HG03575 (cell line): ENCODE results near the gene FDX2.

ENCODE experiments used
- ATAC-seq: cut with Tn5 transposase; IDR thresholded peaks from one replicate; pipeline ENCODE4 v1.9.1; 2021; ENCODE audit not compliant: unreplicated experiment, insufficient number of reproducible peaks, low FRiP score; ENCODE audit errors: extremely low read depth

The FDX2 gene

DNA sequence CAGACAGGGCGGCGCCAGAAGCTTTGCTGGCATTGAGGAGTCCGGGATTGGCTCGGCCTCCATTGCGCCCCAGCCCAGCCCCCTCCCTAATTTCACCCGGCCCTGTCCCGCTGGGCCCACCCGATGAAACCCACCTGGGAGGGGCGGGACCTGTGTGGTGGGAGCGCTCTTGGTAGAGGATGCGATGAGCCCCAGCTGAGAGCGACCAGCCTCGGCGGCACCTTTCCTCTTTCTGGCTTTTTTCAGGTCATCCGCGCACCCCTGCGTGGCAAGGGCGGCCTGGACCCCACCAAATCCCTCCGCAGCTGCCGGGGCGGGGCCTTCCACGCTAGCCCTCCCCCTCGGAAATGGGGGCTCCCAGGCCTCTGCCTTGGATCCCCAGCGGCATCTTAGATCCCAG, 6.4 kb downstream of the FDX2 start, which contains the start of gene ZGLP1:
Gene ZGLP1 (minus strand): TSS at position 393 of the 400 bp plus-strand sequence.
- ATAC-seq: no peak

DNA sequence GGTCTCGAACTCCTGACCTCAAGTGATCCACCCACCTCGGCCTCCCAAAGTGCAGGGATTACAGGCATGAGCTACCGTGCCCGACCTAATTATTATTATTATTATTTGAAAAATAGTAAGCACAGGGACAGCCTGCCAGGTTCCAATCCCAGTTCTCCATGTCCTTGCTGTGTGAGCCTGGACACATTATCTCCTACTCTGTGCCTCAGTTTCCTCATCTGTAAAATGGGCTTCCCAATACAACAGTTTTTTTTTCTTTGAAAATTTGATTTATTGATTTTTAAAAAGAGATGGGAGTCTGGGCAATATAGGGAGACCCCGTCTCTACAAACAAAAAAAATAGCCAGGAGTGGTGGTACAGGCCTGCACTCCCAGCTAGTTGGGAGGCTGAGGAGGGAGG, 9.5 kb downstream of the FDX2 start:
- no peak for ATAC-seq

DNA sequence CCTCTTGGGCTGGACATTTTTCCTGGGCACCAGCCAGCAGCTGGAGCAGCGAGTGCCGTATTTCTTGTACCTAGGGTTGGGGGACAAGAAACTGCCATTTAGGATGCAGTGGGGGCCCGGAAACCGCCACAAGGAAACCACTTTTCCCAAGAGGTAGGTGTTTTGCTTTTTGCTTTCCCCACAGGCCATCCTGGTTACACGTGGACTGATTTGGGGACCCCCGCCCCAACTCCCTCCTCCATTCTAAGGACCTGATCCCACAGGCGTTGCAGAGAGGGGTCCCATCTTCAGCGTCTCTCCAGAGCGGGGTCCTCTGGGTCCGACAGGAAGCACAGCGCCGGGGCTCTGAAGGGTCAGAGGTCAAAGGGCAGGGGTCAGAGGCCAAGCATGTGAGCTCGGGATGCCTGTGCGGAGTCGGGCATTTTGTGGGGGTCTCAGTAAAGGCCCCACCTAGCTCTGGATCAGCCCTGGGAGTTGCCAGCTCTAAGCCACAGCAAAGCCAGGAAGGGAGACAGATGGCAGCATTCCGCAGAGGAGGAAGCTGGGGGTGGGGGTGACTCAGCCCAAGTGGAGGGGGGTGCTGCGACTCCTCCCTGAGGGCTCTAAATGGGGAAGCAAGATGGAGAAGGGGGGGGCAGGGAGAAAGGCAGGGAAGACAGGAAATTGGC, 10.5 kb downstream of the FDX2 start:
- ATAC-seq: no peak

DNA sequence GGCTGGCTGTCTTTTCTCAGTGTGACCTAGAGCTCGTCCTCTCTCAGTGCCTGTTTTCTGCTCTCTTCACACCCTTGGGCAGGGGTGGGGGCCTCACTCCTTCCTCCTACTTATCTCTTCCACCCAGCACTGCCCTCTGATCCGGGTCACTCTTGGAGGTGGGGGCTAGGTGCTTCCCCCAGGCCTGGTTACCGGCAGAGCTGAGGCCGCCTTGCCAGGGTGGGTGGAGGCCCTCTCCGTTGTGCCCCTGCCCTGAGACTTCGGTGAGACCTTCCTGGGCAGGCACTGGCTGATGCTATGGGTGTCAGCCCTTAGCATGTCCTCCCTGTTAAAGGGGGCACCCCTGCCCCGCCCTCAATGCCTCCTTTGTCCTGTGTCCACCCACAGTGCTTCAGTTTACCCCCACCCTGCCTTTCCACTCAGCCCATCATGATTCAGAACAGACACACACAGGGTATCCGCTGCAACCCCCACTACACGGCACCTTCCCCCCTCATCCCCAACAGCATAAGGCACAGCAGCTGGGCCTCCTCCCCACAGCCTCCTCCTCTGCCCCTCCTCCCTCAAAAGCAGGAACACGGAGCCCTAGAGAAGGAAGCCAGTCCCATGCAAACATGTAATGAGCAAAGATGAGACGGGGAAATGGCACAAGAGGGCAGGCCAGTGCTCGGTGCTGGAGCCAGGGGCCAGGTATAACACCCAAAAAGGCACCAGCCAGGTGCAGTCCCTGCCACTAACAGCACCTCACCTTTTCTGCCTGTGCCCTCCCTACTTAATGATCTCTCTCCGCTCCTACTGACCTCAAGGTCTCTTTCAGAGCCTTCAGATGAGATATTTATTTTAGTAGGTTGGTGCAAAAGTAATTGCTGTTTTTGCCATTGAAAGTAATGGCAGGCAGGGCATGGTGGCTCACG, 16.0 kb downstream of the FDX2 start:
- no peak for ATAC-seq

DNA sequence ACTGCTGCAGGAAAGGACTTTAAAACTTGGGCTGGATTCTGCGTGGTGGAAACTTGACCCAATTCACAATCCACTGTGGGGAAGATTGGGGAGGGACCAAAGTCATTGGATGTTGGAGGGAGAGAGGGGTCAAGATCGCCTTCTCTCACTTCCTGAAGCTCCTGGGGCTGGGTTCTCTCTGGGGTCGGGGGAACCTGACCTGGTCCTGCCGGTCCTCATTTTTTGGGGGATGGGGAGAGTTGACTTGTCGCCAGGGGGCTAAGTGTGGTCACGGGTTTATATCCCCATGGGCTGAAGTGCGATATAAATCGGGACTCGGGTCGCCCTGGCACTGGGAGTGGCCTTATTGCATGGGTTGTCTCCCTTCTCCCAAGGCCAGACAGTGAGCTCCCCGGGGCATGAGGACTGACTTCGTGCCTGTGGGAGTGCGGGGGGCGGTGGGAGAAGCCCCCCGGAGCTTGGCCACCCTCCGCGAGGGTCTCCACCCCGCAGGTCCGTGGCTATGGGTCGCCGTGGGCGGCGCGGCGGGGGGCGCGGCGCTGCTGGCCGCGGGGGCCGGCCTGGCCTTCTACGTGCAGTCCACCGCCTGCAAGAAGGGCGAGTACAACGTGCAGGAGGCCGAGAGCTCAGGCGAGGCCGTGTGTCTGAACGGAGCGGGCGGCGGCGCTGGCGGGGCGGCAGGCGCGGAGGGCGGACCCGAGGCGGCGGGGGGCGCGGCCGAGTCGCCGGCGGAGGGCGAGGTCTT, 19.8 kb downstream of the FDX2 start:
- ATAC-seq: no peak

DNA sequence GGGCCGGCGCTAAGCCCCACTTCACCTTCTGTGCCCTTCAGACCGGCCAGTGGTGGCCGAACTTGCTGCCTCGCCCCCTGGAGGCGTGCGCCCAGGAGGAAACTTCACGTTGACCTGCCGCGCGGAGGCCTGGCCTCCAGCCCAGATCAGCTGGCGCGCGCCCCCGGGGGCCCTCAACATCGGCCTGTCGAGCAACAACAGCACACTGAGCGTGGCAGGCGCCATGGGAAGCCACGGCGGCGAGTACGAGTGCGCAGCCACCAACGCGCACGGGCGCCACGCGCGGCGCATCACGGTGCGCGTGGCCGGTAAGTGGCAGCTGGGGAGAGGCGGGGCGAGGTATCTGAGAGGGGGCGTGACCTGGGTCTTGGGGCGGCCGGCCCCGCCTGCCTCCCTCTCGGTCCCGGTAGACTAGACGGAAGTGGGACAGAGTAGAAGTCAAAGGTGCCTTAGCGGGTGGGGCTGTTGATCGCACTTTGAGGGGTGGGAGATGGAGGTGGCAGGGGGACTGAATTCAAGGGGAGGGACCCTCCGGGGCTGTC, 20.4 kb downstream of the FDX2 start:
- ATAC-seq: no peak

DNA sequence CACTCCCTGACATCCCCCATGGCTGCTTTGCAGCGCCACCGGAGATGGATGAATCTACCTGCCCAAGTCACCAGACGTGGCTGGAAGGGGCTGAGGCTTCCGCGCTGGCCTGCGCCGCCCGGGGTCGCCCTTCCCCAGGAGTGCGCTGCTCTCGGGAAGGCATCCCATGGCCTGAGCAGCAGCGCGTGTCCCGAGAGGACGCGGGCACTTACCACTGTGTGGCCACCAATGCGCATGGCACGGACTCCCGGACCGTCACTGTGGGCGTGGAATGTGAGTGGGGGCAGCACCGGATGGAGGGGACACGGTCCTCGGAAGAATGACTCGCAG, 21.5 kb downstream of the FDX2 start:
- ATAC-seq: no peak

DNA sequence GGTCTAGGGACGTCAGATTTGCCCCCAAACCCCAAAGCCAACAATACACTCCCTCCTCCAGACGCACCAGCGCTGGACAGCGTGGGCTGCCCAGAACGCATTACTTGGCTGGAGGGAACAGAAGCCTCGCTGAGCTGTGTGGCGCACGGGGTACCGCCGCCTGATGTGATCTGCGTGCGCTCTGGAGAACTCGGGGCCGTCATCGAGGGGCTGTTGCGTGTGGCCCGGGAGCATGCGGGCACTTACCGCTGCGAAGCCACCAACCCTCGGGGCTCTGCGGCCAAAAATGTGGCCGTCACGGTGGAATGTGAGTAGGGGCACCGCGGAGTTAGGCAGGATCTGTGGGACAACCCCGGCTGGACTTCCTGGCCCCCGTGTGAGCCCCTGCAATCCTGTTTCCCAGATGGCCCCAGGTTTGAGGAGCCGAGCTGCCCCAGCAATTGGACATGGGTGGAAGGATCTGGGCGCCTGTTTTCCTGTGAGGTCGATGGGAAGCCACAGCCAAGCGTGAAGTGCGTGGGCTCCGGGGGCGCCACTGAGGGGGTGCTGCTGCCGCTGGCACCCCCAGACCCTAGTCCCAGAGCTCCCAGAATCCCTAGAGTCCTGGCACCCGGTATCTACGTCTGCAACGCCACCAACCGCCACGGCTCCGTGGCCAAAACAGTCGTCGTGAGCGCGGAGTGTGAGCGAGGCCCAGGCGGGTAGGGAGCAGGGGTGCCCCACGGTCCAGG, 22.0 kb downstream of the FDX2 start:
- no peak for ATAC-seq

DNA sequence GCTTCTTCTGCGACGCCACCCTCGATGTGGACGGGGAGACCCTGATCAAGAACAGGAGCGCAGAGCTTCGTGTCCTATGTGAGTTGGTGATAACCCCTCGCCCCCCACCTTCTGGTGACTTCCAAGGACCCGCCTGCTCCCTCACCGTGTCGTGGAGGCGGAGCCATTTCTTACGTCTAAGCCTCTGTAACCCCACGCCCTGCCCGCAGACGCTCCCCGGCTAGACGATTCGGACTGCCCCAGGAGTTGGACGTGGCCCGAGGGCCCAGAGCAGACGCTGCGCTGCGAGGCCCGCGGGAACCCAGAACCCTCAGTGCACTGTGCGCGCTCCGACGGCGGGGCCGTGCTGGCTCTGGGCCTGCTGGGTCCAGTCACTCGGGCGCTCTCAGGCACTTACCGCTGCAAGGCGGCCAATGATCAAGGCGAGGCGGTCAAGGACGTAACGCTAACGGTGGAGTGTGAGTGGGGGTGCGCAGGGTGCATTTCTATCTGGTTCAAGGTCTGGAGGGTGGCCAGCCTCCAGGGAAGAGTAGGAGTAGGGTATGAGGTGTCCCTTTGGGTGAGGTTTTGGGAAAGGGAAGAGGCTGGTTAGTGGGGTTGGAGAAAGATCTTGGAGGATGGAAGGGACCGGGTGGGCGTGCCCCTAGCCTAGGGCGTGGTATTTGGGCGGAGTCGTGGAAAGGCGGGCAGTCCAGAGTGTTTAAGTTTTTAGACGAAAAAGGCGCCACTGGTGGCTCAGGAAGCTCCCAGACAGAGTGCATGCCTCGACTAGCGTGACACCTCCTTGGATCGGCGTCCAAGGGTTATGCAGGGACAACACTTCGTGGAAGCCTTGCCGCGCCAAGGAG, 22.8 kb downstream of the FDX2 start:
- ATAC-seq: no peak

DNA sequence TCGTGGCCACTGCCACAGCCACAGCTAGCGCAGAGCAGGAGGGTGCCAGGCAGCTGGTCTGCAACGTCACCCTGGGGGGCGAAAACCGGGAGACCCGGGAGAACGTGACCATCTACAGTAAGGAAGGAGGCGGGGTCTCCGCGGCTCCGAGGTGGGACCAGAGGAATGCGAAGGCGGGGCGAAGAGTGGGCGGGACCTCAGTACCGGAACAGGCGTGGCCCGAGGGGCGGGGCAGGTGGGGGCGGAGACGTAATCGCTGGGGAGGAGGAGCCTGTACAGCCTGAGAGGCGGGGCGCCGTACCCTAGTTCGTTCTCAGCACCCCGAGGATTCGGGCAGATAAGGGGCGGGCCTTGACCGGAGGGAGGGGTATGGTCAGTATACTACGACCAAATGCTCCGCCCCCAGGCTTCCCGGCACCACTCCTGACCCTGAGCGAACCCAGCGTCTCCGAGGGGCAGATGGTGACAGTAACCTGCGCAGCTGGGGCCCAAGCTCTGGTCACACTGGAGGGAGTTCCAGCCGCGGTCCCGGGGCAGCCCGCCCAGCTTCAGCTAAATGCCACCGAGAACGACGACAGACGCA, 23.5 kb downstream of the FDX2 start:
- ATAC-seq: no peak

DNA sequence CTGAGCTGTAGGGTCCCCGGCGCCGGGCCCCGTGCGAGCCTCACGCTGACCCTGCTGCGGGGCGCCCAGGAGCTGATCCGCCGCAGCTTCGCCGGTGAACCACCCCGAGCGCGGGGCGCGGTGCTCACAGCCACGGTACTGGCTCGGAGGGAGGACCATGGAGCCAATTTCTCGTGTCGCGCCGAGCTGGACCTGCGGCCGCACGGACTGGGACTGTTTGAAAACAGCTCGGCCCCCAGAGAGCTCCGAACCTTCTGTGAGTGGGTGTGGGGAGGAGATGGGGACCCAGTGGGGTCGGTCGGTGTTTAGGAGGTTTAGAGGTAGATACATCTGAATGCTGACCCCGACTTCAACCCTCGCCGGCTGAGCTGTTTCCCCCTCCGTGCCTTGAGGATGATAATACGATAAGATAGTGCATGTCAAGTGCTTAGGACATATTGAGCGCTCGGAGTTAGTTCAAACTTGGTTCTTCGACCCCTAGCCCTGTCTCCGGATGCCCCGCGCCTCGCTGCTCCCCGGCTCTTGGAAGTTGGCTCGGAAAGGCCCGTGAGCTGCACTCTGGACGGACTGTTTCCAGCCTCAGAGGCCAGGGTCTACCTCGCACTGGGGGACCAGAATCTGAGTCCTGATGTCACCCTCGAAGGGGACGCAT, 24.1 kb downstream of the FDX2 start:
- ATAC-seq: no peak

DNA sequence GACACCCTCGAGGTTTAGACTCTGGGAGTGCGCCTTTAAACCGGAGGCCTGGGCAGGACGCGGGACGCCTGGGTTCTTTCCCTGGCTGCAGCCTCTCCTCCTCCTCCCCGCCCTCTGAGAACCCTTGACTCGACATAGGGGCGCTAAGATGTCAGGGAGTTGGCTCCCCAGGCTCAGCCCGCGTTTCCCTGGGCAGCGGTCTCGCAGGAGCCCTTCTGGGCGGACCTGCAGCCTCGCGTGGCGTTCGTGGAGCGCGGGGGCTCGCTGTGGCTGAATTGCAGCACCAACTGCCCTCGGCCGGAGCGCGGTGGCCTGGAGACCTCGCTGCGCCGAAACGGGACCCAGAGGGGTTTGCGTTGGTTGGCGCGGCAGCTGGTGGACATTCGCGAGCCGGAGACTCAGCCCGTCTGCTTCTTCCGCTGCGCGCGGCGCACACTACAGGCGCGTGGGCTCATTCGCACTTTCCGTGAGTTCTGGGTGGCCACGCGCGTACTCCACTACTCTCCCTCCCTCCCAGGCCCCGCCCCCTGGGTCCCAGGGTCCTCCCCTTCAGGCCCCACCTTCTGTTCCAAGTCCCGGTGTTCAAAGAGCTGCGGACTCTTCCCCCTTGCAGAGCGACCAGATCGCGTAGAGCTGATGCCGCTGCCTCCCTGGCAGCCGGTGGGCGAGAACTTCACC, 24.8 kb downstream of the FDX2 start:
- ATAC-seq: no peak

DNA sequence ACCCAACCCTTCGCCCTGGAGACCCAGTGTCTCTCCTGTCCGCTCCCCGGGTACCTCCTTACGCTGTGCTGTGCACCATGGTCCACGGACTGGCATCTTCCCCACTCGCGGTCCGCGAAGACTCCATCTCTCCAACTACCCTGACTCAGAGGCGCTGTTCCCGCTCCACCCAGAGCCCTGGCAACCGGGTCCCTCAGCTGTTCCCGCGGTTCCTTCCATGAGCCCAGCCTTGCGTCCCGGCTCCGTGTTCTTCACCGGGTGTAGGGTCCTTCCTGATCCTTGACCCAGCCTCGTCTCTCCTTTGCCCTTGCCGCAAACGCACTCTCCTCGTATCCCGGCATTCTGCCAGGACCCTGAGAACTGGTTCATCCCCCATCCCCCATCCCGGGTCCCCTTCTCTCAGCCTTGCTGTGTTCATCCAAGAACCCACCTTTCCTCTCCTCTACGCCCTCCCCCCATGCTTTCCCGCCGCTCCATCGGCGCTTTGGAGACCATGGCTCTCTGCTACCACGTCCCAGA, 25.4 kb downstream of the FDX2 start:
- ATAC-seq: no peak

DNA sequence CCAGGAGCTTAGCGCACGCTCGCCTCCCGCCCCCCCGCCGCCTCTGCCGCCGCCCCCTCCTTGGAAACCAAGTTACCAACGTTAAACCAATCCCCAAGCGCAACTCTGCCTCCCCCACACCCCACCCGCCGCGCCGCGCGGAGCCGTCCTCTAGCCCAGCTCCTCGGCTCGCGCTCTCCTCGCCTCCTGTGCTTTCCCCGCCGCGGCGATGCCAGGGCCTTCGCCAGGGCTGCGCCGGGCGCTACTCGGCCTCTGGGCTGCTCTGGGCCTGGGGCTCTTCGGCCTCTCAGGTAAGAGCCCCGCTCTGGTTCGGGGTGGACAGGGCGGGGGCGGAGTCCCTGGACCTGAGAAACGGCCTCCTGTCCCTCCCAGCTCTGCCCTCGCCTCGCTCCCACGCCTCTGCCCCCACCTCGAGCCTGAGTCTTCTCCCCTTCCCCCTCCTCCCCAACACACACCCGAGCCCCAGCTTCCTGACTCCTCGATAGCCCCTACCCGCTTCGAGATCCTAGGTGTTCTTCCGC, 25.9 kb downstream of the FDX2 start, which contains the start of gene ICAM5:
Gene ICAM5 (plus strand): TSS at position 117 of the 521 bp plus-strand sequence. CDS start 92 bp downstream, at position 209.
- no peak for ATAC-seq

DNA sequence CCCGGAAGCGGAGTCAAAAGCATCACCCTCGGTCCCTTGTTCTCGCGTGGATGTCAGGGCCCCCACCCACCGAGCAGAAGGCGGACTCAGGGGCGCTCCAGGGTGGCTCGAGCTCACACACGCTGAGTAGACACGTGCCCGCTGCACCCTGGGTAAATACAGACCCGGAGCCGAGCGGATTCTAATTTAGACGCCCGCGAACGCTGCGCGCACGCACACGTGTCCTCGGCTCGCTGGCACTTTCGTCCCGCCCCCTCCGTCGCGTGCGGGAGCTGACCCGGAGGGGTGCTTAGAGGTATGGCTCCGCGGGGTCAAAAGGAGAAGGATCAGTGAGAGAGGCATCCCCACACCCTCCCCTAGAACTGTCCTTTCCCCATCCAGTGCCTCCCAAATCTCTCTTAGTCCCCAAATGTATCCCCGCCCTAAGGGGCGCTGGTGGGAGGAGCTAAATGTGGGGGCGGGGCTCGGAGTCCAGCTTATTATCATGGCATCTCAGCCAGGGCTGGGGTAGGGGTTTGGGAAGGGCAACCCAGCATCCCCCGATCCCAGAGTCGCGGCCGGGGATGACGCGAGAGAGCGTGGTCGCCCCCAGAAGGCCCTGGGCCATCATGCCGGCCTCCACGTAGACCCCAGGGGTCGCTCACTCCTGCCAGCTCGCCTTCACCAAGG, 26.5 kb downstream of the FDX2 start:
- no peak for ATAC-seq

DNA sequence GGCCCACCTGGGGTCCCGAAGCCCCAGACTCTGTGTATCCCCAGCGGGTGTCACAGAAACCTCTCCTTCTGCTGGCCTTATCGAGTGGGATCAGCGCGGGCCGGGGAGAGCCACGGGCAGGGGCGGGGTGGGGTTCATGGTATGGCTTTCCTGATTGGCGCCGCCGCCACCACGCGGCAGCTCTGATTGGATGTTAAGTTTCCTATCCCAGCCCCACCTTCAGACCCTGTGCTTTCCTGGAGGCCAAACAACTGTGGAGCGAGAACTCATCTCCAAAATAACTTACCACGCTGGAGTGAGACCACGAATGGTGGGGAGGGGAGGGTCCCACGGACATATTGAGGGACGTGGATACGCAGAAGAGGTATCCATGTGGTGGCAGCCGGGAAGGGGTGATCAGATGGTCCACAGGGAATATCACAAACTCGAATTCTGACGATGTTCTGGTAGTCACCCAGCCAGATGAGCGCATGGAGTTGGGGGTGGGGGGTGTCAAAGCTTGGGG, 27.1 kb downstream of the FDX2 start:
- no peak for ATAC-seq
